Caco-2 (cell line): ENCODE measurements around the gene SP140L. TPM values are rescaled to one million over a fixed set of nuclear protein-coding genes. Genes with fewer than 3 reads are reported as not detected.

ENCODE experiments used
- BruUV-seq: library from RNA; stranded (reverse); fragments of 400-500 nt; replicated peaks from 2 replicates; lab custom pipeline; 2021; lab: Mats Ljungman, UMichigan
- CTCF ChIA-PET: fragments of 300-600 bp; sonication (Branson Sonifier 250); formaldehyde crosslinking; loops from one replicate; lab custom pipeline; 2022; ENCODE audit warnings: antibody characterized with exemption; lab: Charles Lee
- POLR2A ChIA-PET: fragments of 300-600 bp; sonication (Branson Sonifier 250); formaldehyde crosslinking; loops from one replicate; lab custom pipeline; 2022; ENCODE audit warnings: antibody characterized with exemption; lab: Charles Lee
- DNase-seq, 2 experiments: peaks; one replicate each; pipeline versions ENCODE4 v3.0.0 to v3.0.0-alpha.2; 2020 to 2022
- H3K27me3 ChIP-seq: replicated peaks from 2 replicates; pipeline ENCODE4 v1.6.0; 2011; ENCODE audit warnings: low read length; ENCODE audit not compliant: control insufficient read depth, insufficient read depth
- H3K36me3 ChIP-seq: 2 replicates; pipeline ENCODE4 v1.5.1; 2011; ENCODE audit warnings: low read length; ENCODE audit not compliant: control insufficient read depth, insufficient read depth
- H3K4me1 ChIP-seq: fragments of 250-450 bp; sonication (Bioruptor Pico); 2 replicates; pipeline ENCODE4 v1.5.1; 2020; ENCODE audit warnings: mild to moderate bottlenecking
- H3K4me3 ChIP-seq: 2 replicates; pipeline ENCODE4 v1.5.1; 2011; ENCODE audit warnings: low read depth, mild to moderate bottlenecking, control low read depth, low read length
- H3K9me3 ChIP-seq: fragments of 250-450 bp; sonication (Bioruptor Pico); 2 replicates; pipeline ENCODE4 v1.5.1; 2020; ENCODE audit warnings: mild to moderate bottlenecking, moderate library complexity
- H3K27ac Mint-ChIP-seq: one replicate; pipeline ENCODE4 v1.8.0; 2022; ENCODE audit warnings: mixed read lengths; ENCODE audit not compliant: unreplicated experiment
- H3K27me3 Mint-ChIP-seq: one replicate; pipeline ENCODE4 v1.8.0; 2022; ENCODE audit warnings: mixed read lengths; ENCODE audit not compliant: insufficient read depth, unreplicated experiment
- H3K36me3 Mint-ChIP-seq: one replicate; pipeline ENCODE4 v1.8.0; 2022; ENCODE audit warnings: mild to moderate bottlenecking, mixed read lengths; ENCODE audit not compliant: insufficient read depth, unreplicated experiment
- H3K4me1 Mint-ChIP-seq: one replicate; pipeline ENCODE4 v1.8.0; 2022; ENCODE audit warnings: low read depth, mixed read lengths; ENCODE audit not compliant: unreplicated experiment
- H3K4me3 Mint-ChIP-seq: one replicate; pipeline ENCODE4 v1.8.0; 2022; ENCODE audit warnings: mild to moderate bottlenecking, moderate library complexity, mixed read lengths; ENCODE audit not compliant: unreplicated experiment
- H3K9me3 Mint-ChIP-seq: one replicate; pipeline ENCODE4 v1.8.0; 2022; ENCODE audit warnings: mixed read lengths; ENCODE audit not compliant: unreplicated experiment
- intact Hi-C: fragments of 100-400 bp; cut with micrococcal nuclease; formaldehyde crosslinking; loops from one replicate; pipeline ENCODE4 v1.10.0; 2022; ENCODE audit not compliant: unreplicated experiment
- total RNA-seq: library from RNA; stranded (reverse); gene quantifications from 2 replicates; pipeline ENCODE4 v1.2.3, GENCODE V29; 2022
- TF ChIP-seq, protein P1 (sequence below), 2 experiments: fragments of 200-600 bp in 1 of 2; IDR thresholded peaks; 1 replicate in 1 of 2; 2 replicates in 1 of 2; pipeline versions ENCODE4 v1.5.1 to v1.8.0; 2011 to 2022; ENCODE audit warnings: antibody characterized with exemption in 1 of 2, control low read depth in 1 of 2, inconsistent platforms in 1 of 2, low read depth in 1 of 2, low read length in 1 of 2, mild to moderate bottlenecking in 1 of 2, moderate library complexity in 1 of 2; ENCODE audit not compliant: insufficient read depth in 1 of 2, severe bottlenecking in 1 of 2, unreplicated experiment in 1 of 2

SP140L gene
- total RNA-seq, 1 experiment from 2014 or later = not detected

DNA sequence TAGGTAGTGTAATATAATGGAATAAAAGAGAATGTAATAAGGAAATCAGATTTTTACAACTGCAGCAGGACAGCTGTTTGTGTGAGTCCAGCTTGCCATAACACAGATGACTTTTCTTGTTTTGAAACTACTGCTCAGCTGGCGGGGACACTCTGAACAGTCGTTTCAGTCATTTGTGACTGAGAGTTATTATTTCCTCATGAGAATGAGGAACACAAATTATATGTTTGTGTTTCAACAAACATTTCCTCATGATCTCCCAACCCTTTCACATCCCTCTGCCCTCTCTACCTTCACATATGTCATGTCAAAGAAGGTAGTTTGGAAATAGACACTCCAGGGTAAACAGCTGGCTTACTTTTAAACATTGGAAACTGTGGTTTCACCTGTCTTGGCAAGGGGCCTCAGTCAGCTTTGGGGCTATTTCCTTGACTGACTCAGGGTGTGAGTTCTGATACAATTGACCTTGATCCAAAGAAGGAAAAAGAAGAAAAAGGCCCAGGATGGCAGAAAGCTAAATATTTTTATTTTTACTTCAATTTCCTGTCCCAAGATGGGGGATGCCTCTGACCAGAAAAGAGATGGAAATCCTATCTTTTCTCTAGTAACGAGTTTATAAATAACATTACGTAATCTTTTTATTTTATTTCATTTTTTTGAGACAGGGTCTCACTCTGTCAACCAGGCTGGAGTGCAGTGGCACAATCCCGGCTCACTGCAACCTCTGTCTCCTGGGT, 593 bp downstream of the SP140L start:
- no TSS peak for BruUV-seq
- Histone ChIP-seq H3K9me3 (no peaks in the 10 kb centered on the region), H3K27me3 (no peaks in the 10 kb centered on the region), H3K36me3 (no peaks in the 10 kb centered on the region), H3K4me1 (no peaks in the 10 kb centered on the region), H3K4me3 (no peak overlapping the region)
- Mint-ChIP-seq H3K27ac (no peak overlapping the region), H3K27me3 (no peaks in the 10 kb centered on the region), H3K4me3 (no peak overlapping the region), H3K36me3 (no peaks in the 10 kb centered on the region), H3K9me3 (no peaks in the 10 kb centered on the region), H3K4me1 (no peaks in the 10 kb centered on the region)
- DNase-seq = no peak
- TF ChIP-seq, protein P1, sequence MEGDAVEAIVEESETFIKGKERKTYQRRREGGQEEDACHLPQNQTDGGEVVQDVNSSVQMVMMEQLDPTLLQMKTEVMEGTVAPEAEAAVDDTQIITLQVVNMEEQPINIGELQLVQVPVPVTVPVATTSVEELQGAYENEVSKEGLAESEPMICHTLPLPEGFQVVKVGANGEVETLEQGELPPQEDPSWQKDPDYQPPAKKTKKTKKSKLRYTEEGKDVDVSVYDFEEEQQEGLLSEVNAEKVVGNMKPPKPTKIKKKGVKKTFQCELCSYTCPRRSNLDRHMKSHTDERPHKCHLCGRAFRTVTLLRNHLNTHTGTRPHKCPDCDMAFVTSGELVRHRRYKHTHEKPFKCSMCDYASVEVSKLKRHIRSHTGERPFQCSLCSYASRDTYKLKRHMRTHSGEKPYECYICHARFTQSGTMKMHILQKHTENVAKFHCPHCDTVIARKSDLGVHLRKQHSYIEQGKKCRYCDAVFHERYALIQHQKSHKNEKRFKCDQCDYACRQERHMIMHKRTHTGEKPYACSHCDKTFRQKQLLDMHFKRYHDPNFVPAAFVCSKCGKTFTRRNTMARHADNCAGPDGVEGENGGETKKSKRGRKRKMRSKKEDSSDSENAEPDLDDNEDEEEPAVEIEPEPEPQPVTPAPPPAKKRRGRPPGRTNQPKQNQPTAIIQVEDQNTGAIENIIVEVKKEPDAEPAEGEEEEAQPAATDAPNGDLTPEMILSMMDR (IDR thresholded peaks at IDR 0.05; ENCODE audit: insufficient read depth in 1 of 2, low read depth in 1 of 2, low read length in 1 of 2, severe bottlenecking in 1 of 2, unreplicated experiment in 1 of 2) = no peak
- intact Hi-C loops = no loop called here
- ChIA-PET POLR2A (no interaction called here), CTCF (no interaction called here)

GRCh38 chr2:230328155-230328458, 1.1 kb downstream of the SP140L start:
- intact Hi-C loops = no loop called here
- Mint-ChIP-seq H3K27me3 (no peaks in the 10 kb centered on the region), H3K4me3 (no peak overlapping the region), H3K4me1 (no peaks in the 10 kb centered on the region), H3K27ac (no peak overlapping the region), H3K36me3 (no peaks in the 10 kb centered on the region), H3K9me3 (no peaks in the 10 kb centered on the region)
- Histone ChIP-seq H3K9me3 (no peaks in the 10 kb centered on the region), H3K27me3 (no peaks in the 10 kb centered on the region), H3K4me3 (no peak overlapping the region), H3K36me3 (no peaks in the 10 kb centered on the region), H3K4me1 (no peaks in the 10 kb centered on the region)
- no TSS peak for BruUV-seq
- ChIA-PET POLR2A (no interaction called here), CTCF (no interaction called here)
- TF ChIP-seq, protein P1 (IDR thresholded peaks at IDR 0.05; ENCODE audit: insufficient read depth in 1 of 2, low read depth in 1 of 2, low read length in 1 of 2, severe bottlenecking in 1 of 2, unreplicated experiment in 1 of 2) = no peak
- no peak for DNase-seq

GRCh38 chr2:230329946-230330605, 3.1 kb downstream of the SP140L start:
- intact Hi-C loops = no loop called here
- DNase-seq = no peak
- Mint-ChIP-seq H3K9me3 (no peaks in the 10 kb centered on the region), H3K36me3 (no peaks in the 10 kb centered on the region), H3K27me3 (peaks cover 4% of the 10 kb centered on the region), H3K4me3 (no peak overlapping the region), H3K27ac (no peak overlapping the region), H3K4me1 (no peaks in the 10 kb centered on the region)
- H3K36me3 ChIP-seq = no peaks in the 10 kb centered on the region
- H3K4me1 ChIP-seq = no peaks in the 10 kb centered on the region
- ChIA-PET POLR2A (no interaction called here), CTCF (no interaction called here)
- no peak overlapping the region for H3K4me3 ChIP-seq
- H3K27me3 ChIP-seq = no peaks in the 10 kb centered on the region
- TF ChIP-seq, protein P1 (IDR thresholded peaks at IDR 0.05; ENCODE audit: insufficient read depth in 1 of 2, low read depth in 1 of 2, low read length in 1 of 2, severe bottlenecking in 1 of 2, unreplicated experiment in 1 of 2) = no peak
- no TSS peak for BruUV-seq
- no peaks in the 10 kb centered on the region for H3K9me3 ChIP-seq
